ENCODE measurements around the gene SDK1. TPM values are rescaled to one million over a fixed set of nuclear protein-coding genes. Genes with fewer than 3 reads are reported as not detected.

SDK1 gene
- total and polyA plus RNA-seq, 7 donors: 0.31 to 2.4 (median 1.3) TPM

GRCh38 chr7:4274286-4274685 is 973.2 kb downstream of the SDK1 start:
- H3K27ac ChIP-seq: no peak overlapping the region
- no peaks in the 10 kb centered on the region for H3K4me1 ChIP-seq
- ATAC-seq (no peak), DNase-seq (no peak)
- intact Hi-C loops (cut with DNase I): no loop called here
- TF ChIP-seq CTCF (IDR thresholded peaks at IDR 0.05): no peak
- H3K9me3 ChIP-seq: no peaks in the 10 kb centered on the region
- H3K27me3 ChIP-seq (ENCODE audit: insufficient read depth in 3 of 3, low read length in 2 of 3): peaks cover 0 to 5% (median 0%) of the 10 kb centered on the region in 3 donors
- H3K4me3 ChIP-seq: no peak overlapping the region
- no peaks in the 10 kb centered on the region for H3K36me3 ChIP-seq (ENCODE audit: insufficient read depth in 1 of 2, low read depth in 1 of 2)
- WGBS, 3 donors: 56 to 70% (median 70%) methylated on average over 3 of the region's 3 CpGs

GRCh38 chr7:4277936-4278335 is 976.9 kb downstream of the SDK1 start:
- DNase-seq (no peak), ATAC-seq (no peak)
- whole genome bisulfite sequencing, 3 donors: 78 to 82% (median 81%) methylated on average over 4 of the region's 4 CpGs
- Histone ChIP-seq H3K27ac (no peak overlapping the region), H3K36me3 (ENCODE audit: insufficient read depth in 1 of 2, low read depth in 1 of 2) (no peaks in the 10 kb centered on the region), H3K27me3 (ENCODE audit: insufficient read depth in 3 of 3, low read length in 2 of 3) (peaks cover 0 to 6% (median 3%) of the 10 kb centered on the region in 3 donors), H3K9me3 (no peaks in the 10 kb centered on the region), H3K4me3 (no peak overlapping the region), H3K4me1 (no peaks in the 10 kb centered on the region)
- no peak for TF ChIP-seq CTCF (IDR thresholded peaks at IDR 0.05)
- intact Hi-C loops (cut with DNase I): no loop called here

- Histone ChIP-seq H3K27me3 (ENCODE audit: insufficient read depth in 3 of 3, low read length in 2 of 3) (peaks cover 0 to 6% (median 3%) of the 10 kb centered on the region in 3 donors), H3K27ac (no peak overlapping the region), H3K4me1 (no peaks in the 10 kb centered on the region), H3K4me3 (no peak overlapping the region), H3K36me3 (ENCODE audit: insufficient read depth in 1 of 2, low read depth in 1 of 2) (no peaks in the 10 kb centered on the region), H3K9me3 (no peaks in the 10 kb centered on the region)
- intact Hi-C loops (cut with DNase I): no loop called here
- ATAC-seq (no peak), DNase-seq (no peak)
- WGBS, 3 donors: 83 to 87% (median 84%) methylated on average over 3 of the region's 3 CpGs
- no peak for TF ChIP-seq CTCF (IDR thresholded peaks at IDR 0.05)
Measured at GRCh38 chr7:4279216-4279615, 978.2 kb downstream of the SDK1 start.

- Histone ChIP-seq H3K36me3 (ENCODE audit: insufficient read depth in 1 of 2, low read depth in 1 of 2) (no peaks in the 10 kb centered on the region), H3K4me1 (no peaks in the 10 kb centered on the region), H3K9me3 (no peaks in the 10 kb centered on the region), H3K4me3 (no peak overlapping the region), H3K27ac (no peak overlapping the region), H3K27me3 (ENCODE audit: insufficient read depth in 3 of 3, low read length in 2 of 3) (peaks cover 0 to 6% (median 0%) of the 10 kb centered on the region in 3 donors)
- intact Hi-C loops (cut with DNase I): no loop called here
- WGBS, 3 donors: 57 to 63% (median 60%) methylated on average over 9 of the region's 9 CpGs
- no peak for ATAC-seq
- no peak for TF ChIP-seq CTCF (IDR thresholded peaks at IDR 0.05)
- no peak for DNase-seq
Measured at GRCh38 chr7:4281231-4281993, 980.4 kb downstream of the SDK1 start.

Data from psoas muscle (tissue), 8 donors.